NCI-H146 (cell line): Measurements from ENCODE around the gene MYL6B.
A peak's percentile ranks its signal among the peaks of the same experiment; 100 is the strongest.
"Not testable (repeated sequence)": the region's sequence is repeated elsewhere in the genome, so short reads cannot be mapped to it uniquely, and the experiment has no call there.

Source experiments
- DNase-seq: peaks from one replicate; lab custom pipeline; 2025; lab: John Stamatoyannopoulos, UW

MYL6B gene

GRCh38 chr12:56152756-56153677 lies 630 bp downstream of the MYL6B start:
- DNase-seq = peak; percentile 28

- no peak for DNase-seq
Measured at GRCh38 chr12:56153678-56154065, 1.3 kb downstream of the MYL6B start.

- DNase-seq = peak; percentile 57
Measured at GRCh38 chr12:56154246-56154771, 1.9 kb downstream of the MYL6B start.

GRCh38 chr12:56154818-56155217 lies 2.4 kb downstream of the MYL6B start:
- no peak for DNase-seq

- DNase-seq = no peak
Measured at GRCh38 chr12:56155256-56155845, 3.0 kb downstream of the MYL6B start.

- not testable (repeated sequence) for DNase-seq
Measured at GRCh38 chr12:56156464-56157200, 4.2 kb downstream of the MYL6B start.

- DNase-seq = peak; percentile 95
Measured at GRCh38 chr12:56157201-56158028, 5.0 kb downstream of the MYL6B start.

GRCh38 chr12:56158029-56158925 lies 5.9 kb downstream of the MYL6B start, which contains the start of gene MYL6:
MYL6 (plus strand) TSS chr12:56158359; CDS start chr12:56158402, 43 bp downstream.
- DNase-seq = peak; percentile 100

GRCh38 chr12:56158926-56159461 lies 6.6 kb downstream of the MYL6B start:
- DNase-seq = peak; percentile 59

- no peak for DNase-seq
Measured at GRCh38 chr12:56159482-56160192, 7.2 kb downstream of the MYL6B start.

- no peak for DNase-seq
Measured at GRCh38 chr12:56160193-56160763, 7.9 kb downstream of the MYL6B start.

- DNase-seq = no peak
Measured at GRCh38 chr12:56160894-56161689, 8.7 kb downstream of the MYL6B start.

- no peak for DNase-seq
Measured at GRCh38 chr12:56161690-56162351, 9.4 kb downstream of the MYL6B start.

- no peak for DNase-seq
Measured at GRCh38 chr12:56162468-56163290, 10.3 kb downstream of the MYL6B start.

GRCh38 chr12:56163533-56164344 lies 11.4 kb downstream of the MYL6B start:
- DNase-seq = no peak

GRCh38 chr12:56164345-56164729 lies 11.9 kb downstream of the MYL6B start:
- DNase-seq = no peak
